LNCaP clone FGC (cell line): ENCODE measurements around the gene MTARC1.

Experiments used
- DNase-seq: peaks from one replicate; pipeline ENCODE4 v3.0.0-alpha.2; 2011; ENCODE audit warnings: low read depth
- H3K4me3 ChIP-seq: 2 replicates; pipeline ENCODE4 v1.5.1; 2011; ENCODE audit warnings: mild to moderate bottlenecking, low read depth, low read length, control low read depth
- CTCF ChIP-seq: IDR thresholded peaks from 2 replicates; pipeline ENCODE4 v1.5.1; 2012; ENCODE audit warnings: mild to moderate bottlenecking; ENCODE audit not compliant: control insufficient read depth, insufficient read depth; ENCODE audit errors: extremely low read depth

Gene MTARC1

DNA sequence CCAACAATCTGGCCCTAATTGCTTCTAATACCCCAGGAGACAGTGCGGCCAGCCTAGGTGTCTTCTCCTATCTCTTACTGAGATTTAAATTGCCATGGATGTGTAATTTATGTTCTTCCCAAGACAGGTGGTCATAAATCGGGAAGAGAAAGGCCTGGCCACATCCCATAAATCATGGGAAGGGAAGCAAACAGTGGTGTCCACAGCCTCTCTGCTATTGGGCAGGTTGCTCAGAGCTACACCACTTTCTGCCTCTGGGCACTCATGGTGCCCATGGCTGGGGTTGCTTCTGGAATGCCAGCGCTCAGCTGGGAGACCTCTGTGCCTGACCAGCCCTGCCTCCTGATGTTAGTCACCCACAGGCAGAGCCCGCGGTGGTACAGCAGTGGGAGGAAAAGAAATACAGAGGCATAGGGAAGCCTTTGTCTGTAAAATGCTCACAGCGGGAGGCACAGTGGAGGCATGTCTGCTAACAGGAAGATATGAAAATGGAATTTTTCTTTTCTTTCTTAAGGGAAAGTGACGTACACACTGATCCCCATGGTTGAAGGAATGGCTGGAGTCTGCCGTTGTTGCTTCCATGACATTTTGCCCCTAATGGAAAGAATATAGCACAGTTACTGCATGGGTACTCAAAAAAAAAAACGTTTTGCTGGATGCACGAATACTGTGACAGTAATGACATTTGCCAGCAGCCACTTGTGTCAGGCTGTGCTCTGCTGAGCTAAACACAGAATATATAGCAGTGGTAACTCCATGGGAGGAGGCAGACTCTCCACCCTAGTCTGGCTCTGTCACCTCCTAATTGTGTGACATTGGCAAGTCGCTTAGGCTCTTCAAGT lies 21.9 kb downstream of the MTARC1 start:
- TF ChIP-seq CTCF = no peak
- DNase-seq = no peak
- H3K4me3 ChIP-seq = no peak overlapping the region

GRCh38 chr1:220809187-220809550 lies 22.5 kb downstream of the MTARC1 start:
- H3K4me3 ChIP-seq = no peak overlapping the region
- no peak for TF ChIP-seq CTCF

DNA sequence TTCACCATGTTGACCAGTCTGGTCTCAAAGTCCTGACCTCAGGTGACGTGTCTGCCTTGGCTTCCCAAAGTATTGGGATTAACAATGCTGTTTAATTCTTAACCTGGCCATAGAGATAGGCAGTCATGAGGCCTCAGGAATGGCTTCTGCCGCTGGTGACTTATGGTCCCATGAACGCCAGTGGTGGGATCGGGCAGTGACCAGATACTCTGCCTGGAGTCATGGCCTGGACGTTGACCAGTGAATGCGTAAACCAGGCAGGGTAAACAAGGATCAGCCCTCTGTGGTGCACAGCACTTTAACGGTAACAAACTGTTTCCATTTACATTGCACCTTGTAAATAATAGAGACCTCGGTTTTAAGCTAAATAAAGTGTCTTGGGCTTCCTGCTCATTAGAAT lies 23.0 kb downstream of the MTARC1 start:
- TF ChIP-seq CTCF = no peak
- no peak for DNase-seq
- H3K4me3 ChIP-seq = no peak overlapping the region

More at GRCh38 chr1:220809187-220809550, 22.5 kb downstream of the MTARC1 start:
- no peak for DNase-seq

- no peak overlapping the region for H3K4me3 ChIP-seq
- no peak for DNase-seq
- TF ChIP-seq CTCF = peak; percentile 52
These were observed 23.5 kb downstream of the MTARC1 start for GRCh38 chr1:220810179-220810653.

- no peak for TF ChIP-seq CTCF
- no peak for DNase-seq
- no peak overlapping the region for H3K4me3 ChIP-seq
These were observed 24.2 kb downstream of the MTARC1 start for GRCh38 chr1:220810963-220811362.

- no peak for TF ChIP-seq CTCF
- no peak overlapping the region for H3K4me3 ChIP-seq
- DNase-seq = no peak
These were observed 25.0 kb downstream of the MTARC1 start for GRCh38 chr1:220811695-220812094.

DNA sequence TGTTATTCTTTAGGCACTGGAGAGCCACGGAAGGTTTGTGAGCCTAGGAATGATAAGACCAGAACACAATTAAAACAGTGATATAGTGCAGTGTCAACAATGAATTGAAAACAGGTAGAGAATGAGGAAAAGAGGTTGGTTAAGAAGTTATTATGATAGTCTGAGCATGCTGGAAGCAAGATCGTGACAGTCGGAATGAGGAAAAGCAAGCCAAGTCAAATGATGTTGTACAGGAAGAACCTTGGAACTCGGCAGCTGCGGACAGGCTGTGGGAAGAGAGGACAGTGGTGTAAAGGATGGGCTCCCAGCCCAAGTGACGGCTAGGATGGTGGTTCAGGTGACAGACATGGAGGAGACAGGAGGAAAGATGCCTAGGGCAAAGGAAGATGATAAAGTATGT lies 25.6 kb downstream of the MTARC1 start:
- TF ChIP-seq CTCF = no peak
- DNase-seq = peak; percentile 93

More for the DNA sequence above, 25.6 kb downstream of the MTARC1 start:
- no peak overlapping the region for H3K4me3 ChIP-seq
